ENCODE data around the gene DUSP22.
A peak's percentile ranks its signal among the peaks of the same experiment; 100 is the strongest.
"Not testable (repeated sequence)": the region's sequence is repeated elsewhere in the genome, so short reads cannot be mapped to it uniquely, and the experiment has no call there.

DUSP22 gene

DNA sequence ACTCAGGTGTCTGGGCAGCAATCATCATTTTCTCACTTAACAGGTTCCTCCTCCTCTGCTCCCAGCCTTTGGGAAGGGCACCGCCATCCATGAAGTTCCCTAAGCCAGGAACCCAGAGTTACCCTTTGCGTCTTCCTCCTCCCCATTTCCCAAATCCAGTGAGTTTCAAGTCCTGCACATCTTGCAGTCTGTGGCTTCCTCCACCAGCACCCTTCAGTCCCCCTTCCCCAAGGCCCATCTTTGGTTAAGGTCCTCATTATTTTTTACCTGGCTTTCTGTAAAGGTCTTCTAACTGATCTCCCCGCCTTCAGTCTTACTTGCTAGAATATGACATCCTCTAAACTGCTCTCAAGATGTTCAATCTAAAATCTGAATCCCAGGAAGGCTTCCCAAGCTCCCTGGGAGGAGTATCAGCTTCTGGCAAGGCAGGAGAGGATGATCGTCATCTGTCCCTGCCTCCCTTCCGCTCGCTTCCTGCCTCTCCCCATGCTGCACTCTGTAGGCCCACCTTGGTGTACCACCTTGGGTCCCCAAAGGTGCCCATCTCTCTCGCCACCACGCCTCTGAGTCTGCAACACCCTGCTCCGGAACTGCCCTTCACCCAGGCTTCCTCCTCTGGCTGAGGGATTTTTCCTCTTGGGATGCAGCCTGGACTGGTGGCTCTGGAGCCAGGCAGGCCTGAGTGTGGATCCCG lies 11.4 kb upstream of the DUSP22 start:
- no peak for DNase-seq

GRCh38 chr6:281469-282103 lies 10.7 kb upstream of the DUSP22 start:
- DNase-seq: no peak

DNA sequence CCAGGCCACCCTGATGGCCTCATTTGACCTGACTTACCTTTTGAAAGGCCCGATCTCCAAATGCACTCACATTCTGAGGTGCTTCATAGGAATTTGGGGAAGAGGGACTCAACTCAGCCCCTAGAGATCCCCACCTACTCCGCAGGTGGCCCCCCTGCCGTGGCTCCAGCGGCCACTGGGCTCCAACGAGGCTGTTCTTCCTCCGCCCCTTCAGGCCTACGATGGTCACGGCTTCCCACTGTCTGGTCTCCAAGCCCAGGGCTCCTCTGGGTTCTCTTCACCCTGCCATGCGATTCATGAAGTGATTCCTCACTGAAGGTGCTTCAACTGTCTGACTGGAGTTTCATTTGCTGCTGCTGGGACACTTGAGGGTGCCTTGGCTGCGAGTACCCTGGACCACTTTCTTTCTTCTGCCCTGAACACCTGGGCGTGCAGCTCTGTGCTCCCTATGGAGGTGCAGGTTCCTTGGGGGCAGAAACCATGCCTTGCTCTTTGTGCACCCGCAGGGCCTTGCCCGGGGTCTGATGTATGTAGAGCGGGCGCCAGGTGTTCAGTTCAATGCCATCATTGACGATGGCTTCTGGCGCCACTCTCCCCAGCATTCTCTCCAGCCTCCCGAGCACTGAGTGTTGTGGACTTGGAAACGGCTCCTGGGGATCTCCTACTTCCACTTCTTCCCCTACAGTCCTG lies 10.0 kb upstream of the DUSP22 start:
- DNase-seq: no peak

GRCh38 chr6:282867-283416 lies 9.3 kb upstream of the DUSP22 start:
- no peak for DNase-seq

- DNase-seq: no peak
Observed at GRCh38 chr6:284486-284885, 7.8 kb upstream of the DUSP22 start.

DNA sequence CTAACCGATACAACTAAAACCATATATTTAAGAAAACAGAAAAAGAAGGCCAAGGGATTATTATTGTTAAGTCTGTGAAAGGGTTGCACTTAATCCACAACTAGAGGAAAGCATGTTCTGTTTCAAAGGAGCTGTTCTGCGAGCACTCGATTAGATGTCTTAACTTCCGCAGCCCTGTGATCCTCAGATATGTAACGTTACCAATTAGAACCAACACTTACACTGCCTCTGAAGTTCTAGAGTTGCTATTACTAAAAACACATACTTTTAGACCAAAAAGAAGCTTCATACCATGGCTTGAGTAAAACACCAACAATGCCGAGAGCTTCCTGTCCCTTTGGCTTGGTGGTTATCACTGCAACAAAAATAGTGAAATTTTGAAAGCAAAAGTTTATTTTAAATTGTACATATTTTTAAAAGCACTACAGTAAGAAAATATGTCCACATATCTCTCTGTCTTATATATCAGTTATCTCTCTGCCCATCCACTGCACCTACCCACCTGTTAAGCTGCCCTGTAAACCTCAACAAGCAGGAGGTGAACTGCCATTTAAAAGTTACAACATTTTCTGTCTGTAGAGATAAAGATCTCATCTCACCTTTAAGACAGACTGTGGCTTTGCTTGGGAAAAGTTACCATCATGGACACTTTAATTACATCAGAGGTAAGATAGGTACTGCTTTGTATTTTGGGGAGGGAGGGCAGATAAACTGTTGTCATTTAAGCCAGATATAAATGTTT lies 7.1 kb upstream of the DUSP22 start:
- DNase-seq: no peak

GRCh38 chr6:285902-286301 lies 6.4 kb upstream of the DUSP22 start:
- not testable (repeated sequence) for DNase-seq

DNA sequence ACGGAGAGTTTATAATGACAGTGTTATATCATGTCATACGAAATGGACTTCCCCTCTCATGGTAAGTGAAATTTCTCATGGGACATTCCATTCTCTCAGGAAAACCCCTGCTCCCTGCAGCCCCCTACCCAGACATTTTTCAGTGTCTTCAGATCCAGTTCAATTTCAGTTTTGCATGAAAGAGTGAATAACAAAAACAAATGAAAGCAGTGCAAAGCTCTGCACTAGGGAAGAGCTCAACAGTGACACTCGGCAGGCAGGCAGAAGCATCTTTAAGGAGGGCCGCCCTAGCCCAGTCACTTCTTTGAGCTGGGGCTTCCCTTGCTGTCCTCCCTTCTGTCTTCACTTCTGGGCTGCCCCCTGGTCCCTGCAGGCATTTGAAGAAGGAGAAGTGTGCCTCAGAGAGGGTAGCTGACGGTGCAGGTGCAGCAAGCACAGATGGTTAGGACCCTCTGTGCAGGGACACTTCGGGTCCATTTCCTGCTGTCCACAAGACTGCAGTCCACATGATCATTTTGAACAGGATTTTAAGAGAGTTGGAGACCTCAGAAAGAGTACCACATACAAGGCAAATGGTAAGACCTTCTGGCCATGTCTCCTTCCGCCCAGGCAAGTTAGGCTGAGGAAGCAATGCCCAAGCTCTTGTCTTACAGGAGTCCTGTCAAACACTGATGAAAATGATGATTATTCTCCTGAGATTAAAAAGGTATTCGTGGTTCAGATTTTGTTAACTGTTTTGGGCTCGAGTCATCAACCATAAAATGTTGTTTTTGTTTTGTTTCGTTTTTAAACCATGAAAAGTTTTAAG lies 5.4 kb upstream of the DUSP22 start:
- no peak for DNase-seq

GRCh38 chr6:287489-287860 lies 4.8 kb upstream of the DUSP22 start:
- no peak for DNase-seq

GRCh38 chr6:288866-289265 lies 3.4 kb upstream of the DUSP22 start:
- no peak for DNase-seq

GRCh38 chr6:290111-290922 lies 2.0 kb upstream of the DUSP22 start:
- DNase-seq: no peak

DNA sequence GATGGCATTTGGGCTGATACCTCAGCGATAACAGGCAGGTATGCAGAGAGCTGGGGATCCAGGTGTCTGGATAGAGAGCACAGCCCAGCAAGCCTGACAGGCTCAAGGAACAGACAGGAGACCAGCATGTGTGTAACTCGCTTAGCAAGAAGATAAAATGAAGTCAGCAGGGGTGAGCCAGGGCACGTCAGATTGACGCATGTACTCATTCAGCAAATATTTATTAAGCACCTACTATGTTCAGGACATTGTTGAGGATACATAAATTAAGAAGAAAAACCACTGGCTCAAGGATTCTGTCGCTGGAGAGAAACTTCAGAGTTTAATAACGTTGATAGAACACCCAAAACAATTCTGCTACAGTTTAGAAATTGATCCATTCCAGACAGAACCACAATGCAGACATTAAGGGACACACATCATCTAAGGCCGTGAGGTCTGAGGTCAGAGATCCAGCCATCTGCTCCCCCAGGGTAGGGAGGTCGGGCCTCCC lies 1.0 kb upstream of the DUSP22 start:
- DNase-seq: no peak

DNA sequence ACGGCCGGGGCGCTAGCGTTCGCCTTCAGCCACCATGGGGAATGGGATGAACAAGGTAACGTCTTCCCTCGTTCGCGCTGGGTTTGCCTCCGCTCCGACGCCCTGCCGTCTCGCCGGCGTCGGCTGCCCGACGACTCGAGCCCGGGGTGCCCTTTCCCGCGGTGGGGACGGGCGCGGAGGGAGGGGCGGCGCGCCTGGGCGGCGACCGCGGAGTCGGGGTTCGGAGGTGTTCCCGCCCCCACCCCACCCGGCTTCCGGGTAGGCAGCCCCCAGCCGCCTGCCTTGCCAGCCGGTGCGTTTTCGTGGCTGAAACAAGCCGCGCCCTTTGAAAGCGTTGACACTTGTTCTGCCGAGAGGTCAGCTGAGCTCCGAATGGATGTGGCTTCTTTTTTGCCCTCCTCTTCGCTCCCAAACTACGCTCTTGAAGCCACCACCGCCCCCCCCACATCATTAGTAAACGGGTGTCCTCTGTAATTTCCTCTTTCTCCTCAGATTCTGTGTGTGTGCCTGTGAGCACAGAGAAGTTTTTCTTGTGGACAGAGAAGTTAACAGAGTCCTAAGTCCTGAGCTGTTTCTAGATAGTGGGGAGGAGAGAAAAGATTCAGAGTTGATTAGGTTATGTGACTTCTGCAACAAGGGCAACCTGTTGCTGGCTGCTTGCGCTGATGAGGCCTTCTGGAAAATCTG lies 362 bp downstream of the DUSP22 start:
- DNase-seq: peak; percentile 67 to 83

DNA sequence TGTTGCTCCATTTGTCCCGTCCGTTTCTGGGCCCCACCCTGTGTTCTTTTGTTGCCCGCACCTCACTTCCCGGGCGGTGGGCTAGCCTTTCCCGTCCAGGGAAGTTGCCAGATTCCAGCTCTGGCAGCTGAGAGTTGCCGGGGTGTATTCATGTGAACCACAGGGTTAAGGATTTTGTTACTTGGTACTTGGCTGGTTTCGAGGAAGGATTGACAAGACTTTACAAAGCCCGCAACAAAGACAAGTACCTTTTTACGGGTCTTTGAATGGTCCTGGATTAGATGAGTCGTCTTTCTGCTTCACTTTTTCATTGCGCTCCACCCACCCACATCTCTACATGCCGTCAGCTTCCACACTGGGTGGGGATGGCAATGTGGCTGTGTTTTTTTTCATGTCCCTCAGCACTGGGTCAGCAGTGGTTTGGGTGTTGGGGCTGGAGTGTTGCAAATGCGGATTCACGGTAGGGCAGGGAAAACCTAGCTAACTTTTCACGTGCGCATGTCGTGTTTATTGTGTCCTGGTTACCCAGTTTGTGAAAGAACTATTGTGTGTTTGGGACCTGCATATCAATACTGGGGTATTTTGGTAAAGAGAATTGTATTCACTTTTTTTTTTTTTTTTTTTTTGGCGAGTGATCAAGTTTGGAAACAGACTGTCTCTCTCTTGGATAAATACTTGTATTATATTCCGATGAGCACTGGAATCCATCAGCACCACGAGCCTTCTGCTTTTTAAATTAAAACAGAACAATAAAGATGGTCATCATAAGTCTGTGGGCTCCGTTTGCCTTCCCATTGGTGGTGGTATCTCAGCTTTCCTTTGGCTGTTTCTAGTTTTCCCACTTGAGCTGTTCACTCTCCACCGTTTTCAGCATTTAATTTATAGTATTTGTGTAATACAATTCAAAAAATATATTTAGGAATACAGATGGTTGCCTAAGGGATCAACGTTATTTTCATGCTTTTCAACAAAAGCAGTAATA lies 1.2 kb downstream of the DUSP22 start:
- peak; percentile 22 to 61 for DNase-seq

DNA sequence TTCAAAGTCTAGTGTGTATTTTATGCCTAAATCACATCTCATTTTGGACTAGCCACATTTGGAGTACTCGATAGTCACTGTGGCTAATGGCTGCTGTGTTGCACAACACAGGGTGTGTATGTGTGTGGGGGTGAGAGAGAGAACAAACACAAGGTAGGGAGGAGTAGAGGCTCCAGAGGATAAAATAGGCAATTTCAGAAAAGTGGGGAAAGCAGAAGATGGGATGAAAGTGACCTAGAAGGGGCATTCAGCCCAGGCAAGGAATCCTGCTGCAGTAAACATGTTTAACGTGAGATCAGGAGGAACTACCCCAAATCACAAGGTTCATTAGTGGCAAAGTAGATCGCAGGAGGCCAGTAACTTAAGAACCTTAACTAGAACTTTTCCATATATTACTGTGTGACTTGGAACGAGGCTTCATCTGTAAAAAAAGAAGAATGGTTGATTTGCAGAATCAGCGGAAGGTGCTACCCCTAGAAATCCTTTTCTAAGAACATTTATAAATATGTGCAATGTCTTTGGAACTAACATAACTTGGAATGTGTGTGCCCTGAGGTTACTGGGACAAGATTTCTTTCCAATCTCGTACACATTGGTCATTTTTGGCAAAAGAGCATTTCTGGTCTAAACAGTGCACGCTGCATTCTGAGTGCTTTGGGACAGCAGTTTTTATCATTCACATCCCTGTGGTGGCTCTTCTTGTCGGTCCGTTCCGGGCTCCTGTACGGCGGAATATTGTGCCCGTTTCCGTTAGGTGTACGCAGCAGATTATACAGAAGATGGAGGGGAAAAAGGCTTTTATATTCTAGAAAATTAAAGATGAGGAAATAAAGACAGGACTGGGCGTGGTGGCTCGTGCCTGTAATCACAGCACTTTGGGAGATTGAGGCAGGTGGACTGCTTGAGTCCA lies 2.6 kb downstream of the DUSP22 start:
- DNase-seq: no peak

DNA sequence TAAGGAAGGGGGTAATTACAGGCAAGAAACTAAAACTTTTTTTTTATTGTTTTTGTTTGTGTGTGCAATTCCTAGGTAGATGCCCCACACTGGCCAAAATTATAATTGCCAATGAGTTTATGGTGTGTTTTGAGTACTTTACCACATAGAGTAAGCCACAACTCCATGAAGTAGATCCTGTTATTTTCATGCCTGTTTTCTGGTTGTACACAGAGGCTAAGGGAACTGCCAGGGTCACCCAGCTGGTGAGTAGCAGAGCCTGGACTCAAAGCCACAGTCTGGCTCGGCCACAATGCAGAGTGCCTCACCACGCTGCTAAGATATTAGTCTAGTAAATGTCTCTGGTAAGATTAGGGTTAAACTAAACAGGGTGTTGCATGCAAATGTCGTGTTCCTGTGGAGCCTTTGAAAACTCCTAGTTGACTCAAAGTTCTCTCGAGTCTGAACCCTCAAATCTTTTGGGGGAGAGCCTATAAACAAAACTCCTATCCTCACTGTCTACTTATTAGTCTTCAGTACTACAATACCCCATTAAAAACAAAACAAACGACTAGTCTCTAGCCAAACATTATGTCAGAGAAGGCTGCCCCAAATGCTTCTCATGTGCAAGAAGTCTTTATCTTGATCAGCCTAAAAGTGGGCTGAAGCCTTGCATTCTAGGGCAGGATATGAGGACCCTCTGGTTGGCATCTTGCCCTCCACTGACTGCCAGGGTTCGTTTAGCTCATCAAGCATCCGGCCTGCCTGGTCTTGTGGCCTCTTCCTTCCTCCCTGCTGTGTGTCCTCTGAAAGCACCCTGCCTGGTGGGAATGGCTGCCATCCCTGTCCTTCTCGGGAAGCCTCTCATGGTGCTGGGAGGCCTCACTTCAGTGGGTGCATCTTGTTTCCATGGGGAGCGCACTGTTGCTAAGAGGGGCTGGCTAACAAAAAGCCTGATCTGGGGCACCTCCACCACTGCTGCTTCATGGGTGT lies 4.2 kb downstream of the DUSP22 start:
- no peak for DNase-seq
